Mesodermal cell (in vitro differentiated cells): Measurements from ENCODE around the gene MSI2.

Experiments
- H3K27ac ChIP-seq: 2 replicates; pipeline ENCODE4 v1.7.0; 2013; ENCODE audit warnings: mild to moderate bottlenecking, low read depth, low read length, moderate library complexity; ENCODE audit not compliant: severe bottlenecking
- H3K36me3 ChIP-seq: 2 replicates; pipeline ENCODE4 v1.7.1; 2013; ENCODE audit warnings: mild to moderate bottlenecking, low read length, moderate library complexity; ENCODE audit not compliant: control insufficient read depth, insufficient read depth
- H3K4me1 ChIP-seq: one replicate; pipeline ENCODE4 v1.7.1; 2013; ENCODE audit warnings: mild to moderate bottlenecking, low read length; ENCODE audit not compliant: insufficient read depth, control insufficient read depth, poor library complexity, severe bottlenecking
- H3K4me3 ChIP-seq: 2 replicates; pipeline ENCODE4 v1.7.0; 2013; ENCODE audit warnings: low read length, control low read depth, mild to moderate bottlenecking; ENCODE audit not compliant: insufficient read depth, poor library complexity, severe bottlenecking; ENCODE audit errors: extremely low read depth
- H3K9me3 ChIP-seq: 2 replicates; pipeline ENCODE4 v1.7.1; 2013; ENCODE audit warnings: mild to moderate bottlenecking, low read length, moderate library complexity; ENCODE audit not compliant: control insufficient read depth
- WGBS, 2 experiments: methylation state at CpG; one replicate each; pipeline ENCODE4 v1.1.5; 2013; ENCODE audit warnings: missing lambda C conversion rate in 2 of 2; ENCODE audit not compliant: insufficient coverage in 2 of 2; 5-methylcytosine and 5-hydroxymethylcytosine counted together

Gene MSI2

DNA sequence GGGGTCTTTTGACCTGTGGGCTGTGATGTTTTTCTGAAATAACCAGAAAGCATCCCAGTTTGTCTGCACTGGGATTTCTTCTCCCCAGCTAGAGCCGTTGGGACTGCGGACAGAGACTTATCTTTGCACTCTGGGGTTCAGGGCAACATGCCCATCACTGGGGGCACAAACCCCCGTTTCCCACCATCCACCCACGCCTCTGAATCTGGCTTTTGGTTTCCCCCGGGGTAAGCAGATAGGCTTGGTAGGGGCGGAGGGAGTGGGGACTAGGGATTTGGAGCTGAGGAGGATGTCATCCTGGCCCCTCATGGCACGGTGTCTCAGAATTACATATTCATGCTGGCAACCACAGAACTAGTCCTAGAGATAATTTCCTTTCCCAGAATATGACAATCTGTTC, 420.2 kb downstream of the MSI2 start:
- Histone ChIP-seq H3K9me3 (no peaks in the 10 kb centered on the region), H3K27ac (no peak overlapping the region), H3K4me1 (peaks cover 7% of the 10 kb centered on the region), H3K4me3 (no peak overlapping the region), H3K36me3 (peaks cover 39% of the 10 kb centered on the region)
- 94 to 100% methylated on average over 3 to 6 of the region's 7 CpGs for WGBS, 2 experiments

DNA sequence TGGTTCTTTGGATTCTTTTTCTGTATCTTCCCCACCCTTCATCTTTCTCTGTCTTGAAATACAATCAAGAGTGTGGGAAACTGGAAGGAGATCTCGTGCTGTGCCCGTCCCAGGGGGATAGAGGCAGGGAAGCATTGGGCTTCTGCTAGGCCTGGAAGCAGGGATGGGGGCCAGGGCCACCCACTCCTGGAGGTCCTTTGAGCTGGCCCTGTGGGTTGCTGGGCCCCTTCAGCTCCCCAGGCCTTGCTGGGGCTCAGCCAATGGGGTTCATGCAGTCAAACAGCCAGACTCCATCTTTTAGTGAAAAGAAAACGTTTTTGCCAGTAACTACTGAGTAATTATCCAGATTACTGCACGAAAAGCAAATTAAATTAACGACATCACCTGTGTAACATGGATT, 421.0 kb downstream of the MSI2 start:
- 88 to 100% methylated on average over 4 of the region's 5 CpGs for WGBS, 2 experiments
- H3K4me1 ChIP-seq: peaks cover 1% of the 10 kb centered on the region
- H3K27ac ChIP-seq: no peak overlapping the region
- H3K36me3 ChIP-seq: peaks cover 39% of the 10 kb centered on the region
- H3K9me3 ChIP-seq: no peaks in the 10 kb centered on the region
- H3K4me3 ChIP-seq: no peak overlapping the region

DNA sequence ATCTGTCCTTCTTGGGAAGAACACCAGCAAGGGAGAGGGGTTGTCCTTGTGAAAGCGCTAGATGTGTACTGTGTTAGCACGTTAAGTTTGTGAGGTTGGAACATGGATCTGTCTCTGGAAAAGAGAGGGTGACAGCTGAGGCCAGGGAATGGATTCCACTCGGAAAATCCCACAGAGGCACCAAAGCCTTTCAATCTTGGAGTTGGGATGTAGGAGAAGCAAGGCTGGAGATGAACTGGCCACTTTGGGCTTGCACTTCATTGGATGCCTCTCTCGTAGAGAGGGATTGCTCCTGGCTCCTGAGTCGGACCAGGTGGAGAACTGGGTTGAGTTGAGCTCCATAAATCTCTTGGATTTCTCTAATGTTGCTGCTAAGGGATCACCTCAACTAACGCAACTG, 421.5 kb downstream of the MSI2 start:
- Histone ChIP-seq H3K4me3 (no peak overlapping the region), H3K27ac (no peak overlapping the region), H3K36me3 (peaks cover 39% of the 10 kb centered on the region), H3K4me1 (no peaks in the 10 kb centered on the region), H3K9me3 (no peaks in the 10 kb centered on the region)
- 94 to 97% methylated on average over 5 to 6 of the region's 6 CpGs for WGBS, 2 experiments

DNA sequence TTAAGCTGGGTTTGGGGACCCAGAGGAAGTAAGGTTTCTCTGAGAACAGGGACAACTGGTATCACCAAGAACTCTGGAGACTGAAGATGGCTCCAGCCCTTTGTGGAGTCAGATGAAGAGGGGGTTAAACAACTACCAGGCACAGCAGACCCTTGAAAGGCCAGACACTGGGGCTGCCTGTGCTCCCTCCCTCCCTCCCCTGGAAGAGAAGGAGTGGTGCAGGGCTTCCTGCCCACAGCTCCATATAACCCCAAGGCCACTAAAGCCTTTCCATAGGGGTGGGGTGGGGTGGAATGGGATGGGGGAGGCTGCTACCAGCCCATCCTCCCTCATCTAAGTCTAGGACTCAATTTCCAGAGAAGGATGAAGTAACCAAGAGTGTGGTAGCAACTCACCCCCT, 422.1 kb downstream of the MSI2 start:
- Histone ChIP-seq H3K36me3 (peaks cover 37% of the 10 kb centered on the region), H3K27ac (no peak overlapping the region), H3K4me3 (no peak overlapping the region), H3K9me3 (no peaks in the 10 kb centered on the region), H3K4me1 (no peaks in the 10 kb centered on the region)

DNA sequence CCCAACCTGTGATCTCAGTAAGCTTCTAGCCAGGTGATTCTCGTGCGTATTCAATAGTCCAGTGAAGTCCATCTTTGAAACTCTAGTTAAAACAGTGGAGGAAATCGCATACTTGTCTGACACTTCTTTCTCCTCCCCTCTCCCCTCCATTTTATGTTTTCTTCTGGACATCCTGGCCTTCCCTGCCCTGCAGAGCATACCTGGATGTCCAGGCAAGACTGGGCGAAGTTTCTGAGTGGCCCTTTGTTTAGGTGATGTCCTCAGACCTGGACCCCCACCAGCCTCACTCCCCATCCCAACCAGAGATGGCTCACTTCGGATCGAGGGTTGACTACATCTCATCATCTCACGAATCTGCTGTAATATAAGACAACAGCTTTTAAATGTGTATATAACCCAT, 423.0 kb downstream of the MSI2 start:
- Histone ChIP-seq H3K4me3 (no peak overlapping the region), H3K9me3 (no peaks in the 10 kb centered on the region), H3K27ac (no peak overlapping the region), H3K4me1 (no peaks in the 10 kb centered on the region), H3K36me3 (peaks cover 44% of the 10 kb centered on the region)
- WGBS, 2 experiments: 100% methylated on average over 4 of the region's 7 CpGs

DNA sequence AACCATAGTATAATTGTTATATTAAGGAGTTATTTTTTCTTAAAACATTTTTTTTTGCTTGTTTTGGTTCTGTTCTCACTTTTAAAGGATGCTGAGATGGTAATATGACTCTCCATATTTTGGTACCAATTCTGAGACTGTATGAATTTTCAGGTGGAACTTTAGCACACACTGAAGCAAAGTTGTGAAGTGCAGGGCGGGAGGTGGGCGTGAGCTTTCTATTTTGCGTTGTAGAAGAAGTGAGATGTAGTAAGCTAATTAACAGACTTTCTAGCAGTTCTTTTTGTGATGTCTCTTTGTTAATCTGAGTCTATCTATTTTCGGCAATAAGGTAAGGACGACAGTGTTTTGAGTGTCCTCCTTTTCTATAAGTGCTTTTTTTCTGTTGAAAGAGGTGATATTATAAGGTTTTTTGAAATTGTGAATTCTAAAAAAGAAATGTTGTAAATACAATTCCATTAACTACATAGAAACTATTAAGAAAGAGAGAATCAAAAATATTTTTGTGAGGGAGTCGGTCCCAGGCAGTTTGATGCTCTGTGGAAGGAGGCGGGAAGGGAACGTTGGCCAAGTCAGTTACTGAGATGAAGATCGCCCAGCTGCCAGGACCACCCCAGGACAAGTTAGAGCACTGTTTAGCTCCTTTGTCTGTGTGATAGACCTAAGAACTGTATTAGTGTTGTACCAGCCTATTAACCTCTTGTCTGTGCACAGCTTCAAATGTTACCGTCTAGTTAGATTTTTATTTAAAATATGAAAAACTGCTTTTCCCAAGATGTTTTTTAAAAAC, 423.8 kb downstream of the MSI2 start:
- WGBS, 2 experiments: 92 to 93% methylated on average over 5 to 6 of the region's 10 CpGs
- peaks cover 43% of the 10 kb centered on the region for H3K36me3 ChIP-seq

DNA sequence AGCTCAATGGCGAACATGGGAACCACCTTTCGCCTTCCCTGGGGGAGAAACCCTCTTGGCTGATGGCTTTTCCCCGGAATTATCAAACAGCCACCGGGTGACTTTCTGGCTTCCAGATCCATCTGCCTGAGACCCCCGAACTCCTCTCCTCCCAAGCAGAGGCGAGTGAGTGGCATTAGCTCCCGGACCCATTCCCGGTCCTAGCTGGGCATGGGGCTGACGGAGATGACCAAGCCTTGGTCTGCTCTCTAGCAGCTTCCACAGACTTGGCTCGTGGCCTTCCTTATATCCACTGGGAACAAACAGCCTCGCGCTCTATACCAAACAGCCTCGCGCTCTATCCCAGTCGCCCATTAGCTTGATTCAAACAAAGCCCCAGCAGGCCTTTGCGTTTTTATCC, 426.4 kb downstream of the MSI2 start:
- H3K27ac ChIP-seq: no peak overlapping the region
- H3K36me3 ChIP-seq: peaks cover 28% of the 10 kb centered on the region
- 95 to 98% methylated on average over 16 of the region's 16 CpGs for WGBS, 2 experiments
- no peak overlapping the region for H3K4me3 ChIP-seq
- H3K4me1 ChIP-seq: no peaks in the 10 kb centered on the region
- H3K9me3 ChIP-seq: no peaks in the 10 kb centered on the region

More for the DNA sequence above, 423.8 kb downstream of the MSI2 start:
- Histone ChIP-seq H3K4me1 (no peaks in the 10 kb centered on the region), H3K27ac (no peak overlapping the region), H3K4me3 (no peak overlapping the region), H3K9me3 (no peaks in the 10 kb centered on the region)

DNA sequence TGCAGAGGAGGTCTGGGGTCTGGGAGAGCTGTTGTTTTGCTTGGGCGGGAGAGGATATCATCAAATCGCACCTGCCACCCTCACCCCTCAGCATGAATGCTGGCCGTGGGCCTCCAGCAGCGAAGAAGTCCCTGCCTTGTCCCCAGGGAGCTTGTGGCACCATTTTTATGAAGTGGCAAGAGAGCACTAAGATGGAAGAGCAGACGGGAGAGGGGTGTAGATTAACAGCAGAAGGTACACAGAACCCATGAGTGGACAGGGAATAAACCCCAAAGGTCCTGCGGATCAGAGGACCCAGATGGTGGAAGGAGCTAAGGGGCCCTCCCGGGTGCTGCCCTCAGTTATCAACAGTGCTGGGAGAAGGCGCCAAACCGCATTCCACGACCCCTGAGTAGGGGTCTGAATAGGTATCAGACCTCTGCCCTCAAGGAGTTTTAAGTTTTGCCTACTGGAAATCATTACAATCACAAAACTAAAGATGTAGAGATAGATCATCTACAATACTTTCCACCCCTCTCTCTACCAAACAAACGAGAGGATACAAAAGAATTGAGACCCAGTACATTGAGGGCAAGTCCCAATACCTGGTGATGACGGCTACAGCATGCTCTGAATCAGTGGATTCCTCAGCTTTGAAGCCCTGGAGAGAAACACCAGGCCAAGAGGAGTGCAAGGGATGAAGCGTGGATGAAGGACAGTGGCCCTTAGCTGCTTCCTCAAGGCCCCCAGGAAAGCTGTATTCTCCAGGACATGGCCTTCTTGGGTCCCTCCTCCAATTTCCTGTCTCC, 428.6 kb downstream of the MSI2 start:
- no peak overlapping the region for H3K4me3 ChIP-seq
- peaks cover 13% of the 10 kb centered on the region for H3K36me3 ChIP-seq
- 96 to 98% methylated on average over 10 to 11 of the region's 13 CpGs for WGBS, 2 experiments
- no peak overlapping the region for H3K27ac ChIP-seq
- H3K9me3 ChIP-seq: no peaks in the 10 kb centered on the region
- no peaks in the 10 kb centered on the region for H3K4me1 ChIP-seq

DNA sequence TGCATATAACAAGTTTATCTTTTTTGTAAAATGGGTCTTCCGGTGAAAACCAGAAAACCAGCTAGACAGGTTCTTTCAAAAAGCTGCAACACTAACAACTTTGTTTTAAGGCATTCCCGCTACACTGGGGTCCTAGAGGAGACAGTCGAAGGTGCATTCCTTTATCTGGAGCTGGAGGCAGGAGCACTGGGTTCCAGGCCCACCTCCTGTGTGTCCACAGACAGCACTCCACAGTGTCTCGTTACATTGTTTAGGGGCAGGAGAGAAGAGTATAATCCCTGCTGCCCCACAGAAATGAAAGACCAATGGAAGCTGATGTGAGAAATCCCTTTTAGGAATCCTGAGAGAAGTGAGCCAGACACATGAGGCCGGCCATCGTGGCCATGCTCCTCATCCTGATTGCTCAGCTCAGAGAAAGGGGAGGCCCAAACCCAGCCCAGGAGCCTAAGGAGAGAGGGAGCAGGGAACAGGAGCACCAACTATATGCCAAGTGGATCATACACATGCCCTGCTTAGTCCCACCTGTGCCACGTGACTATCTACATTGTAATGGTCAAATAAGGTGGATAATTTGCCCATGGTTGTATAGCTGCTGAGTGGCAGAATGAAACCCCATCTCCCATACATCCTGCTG, 429.3 kb downstream of the MSI2 start:
- H3K27ac ChIP-seq: no peak overlapping the region
- no peaks in the 10 kb centered on the region for H3K9me3 ChIP-seq
- H3K4me3 ChIP-seq: no peak overlapping the region
- H3K4me1 ChIP-seq: no peaks in the 10 kb centered on the region
- 94 to 97% methylated on average over 3 to 7 of the region's 7 CpGs for WGBS, 2 experiments
- H3K36me3 ChIP-seq: peaks cover 13% of the 10 kb centered on the region

DNA sequence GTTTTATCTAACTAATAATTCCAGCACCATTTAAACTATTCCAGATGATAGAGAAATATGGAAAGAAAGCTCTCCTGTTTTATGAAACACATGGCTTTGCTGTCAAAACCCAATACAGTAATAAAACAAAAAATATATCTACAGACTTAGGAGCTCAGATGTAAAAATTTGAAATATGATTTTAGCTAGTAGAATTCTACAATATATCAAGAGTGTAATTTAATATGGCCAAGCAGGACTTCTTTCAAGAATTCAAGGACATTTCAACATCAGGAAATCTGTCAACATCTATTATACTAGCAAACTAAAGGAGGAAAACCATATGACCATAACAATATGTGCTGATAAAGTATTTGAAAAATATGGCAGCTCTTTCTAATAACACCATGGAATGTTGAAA, 431.3 kb downstream of the MSI2 start:
- no peaks in the 10 kb centered on the region for H3K4me1 ChIP-seq
- no peaks in the 10 kb centered on the region for H3K9me3 ChIP-seq
- no peak overlapping the region for H3K27ac ChIP-seq
- H3K4me3 ChIP-seq: no peak overlapping the region
- peaks cover 13% of the 10 kb centered on the region for H3K36me3 ChIP-seq

DNA sequence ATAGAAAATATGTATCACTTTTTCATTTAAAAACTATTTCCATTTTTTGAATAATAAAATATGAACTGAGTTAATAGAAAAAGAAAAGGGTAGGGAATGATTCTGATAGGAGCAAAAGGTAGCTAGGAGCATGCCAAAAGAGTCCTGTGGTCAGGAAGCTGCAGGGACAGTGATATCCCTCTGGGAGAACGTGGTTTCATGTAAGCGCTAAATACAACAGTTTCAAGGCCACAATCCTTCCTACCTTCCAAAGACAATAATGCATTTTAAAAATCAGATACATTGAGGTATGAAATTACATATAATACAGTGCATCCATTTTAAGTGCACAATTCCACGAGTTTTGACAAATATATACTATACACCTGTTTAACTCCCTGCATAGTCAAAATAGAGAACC, 432.9 kb downstream of the MSI2 start:
- Histone ChIP-seq H3K4me3 (no peak overlapping the region), H3K27ac (no peak overlapping the region), H3K4me1 (no peaks in the 10 kb centered on the region), H3K36me3 (peaks cover 4% of the 10 kb centered on the region), H3K9me3 (no peaks in the 10 kb centered on the region)
- 100% methylated on average over 1 of the region's 3 CpGs; no CpG with 5 or more reads in 1 of the 2 experiments for WGBS, 2 experiments
